Endothelial cell of umbilical vein (primary cell): ENCODE results near the gene ATP12A. TPM values are rescaled to one million over a fixed set of nuclear protein-coding genes. Genes with fewer than 3 reads are reported as not detected.

Source experiments
- BruUV-seq: library from RNA; stranded (reverse); fragments of 400-500 nt; replicated peaks from 2 replicates; lab custom pipeline; 2021; lab: Mats Ljungman, UMichigan
- CTCF ChIA-PET: fragments of 300-600, 350-600 bp; sonication (Branson Sonifier 250); formaldehyde crosslinking; loops from one replicate; lab custom pipeline; 2021; ENCODE audit warnings: antibody characterized with exemption, inconsistent platforms; lab: Charles Lee
- POLR2A ChIA-PET: fragments of 300-600, 350-600 bp; sonication (Branson Sonifier 250); formaldehyde crosslinking; loops from one replicate; lab custom pipeline; 2021; ENCODE audit warnings: antibody characterized with exemption, inconsistent platforms; lab: Charles Lee
- DNase-seq: peaks from one replicate; pipeline ENCODE4 v3.0.0-alpha.2; 2011; ENCODE audit warnings: low read depth, low spot score
- FAIRE-seq: peaks from 2 replicates; lab custom pipeline; 2011; peaks lifted over from hg19 to GRCh38; lab: Jason Lieb, UNC
- H2AFZ ChIP-seq: 2 replicates; pipeline ENCODE4 v1.6.0; 2012; ENCODE audit warnings: low read depth, low read length, control low read depth, inconsistent platforms
- H3K27ac ChIP-seq: 2 replicates; pipeline ENCODE4 v1.5.1; 2011; ENCODE audit warnings: low read depth, mild to moderate bottlenecking, control low read depth, low read length, moderate library complexity; ENCODE audit not compliant: insufficient read depth
- H3K27me3 ChIP-seq, 2 experiments: 2 replicates each; pipeline versions ENCODE4 v1.6.0 to v1.6.1; 2011; ENCODE audit warnings: low read length in 2 of 2, mixed read lengths in 1 of 2; ENCODE audit not compliant: control insufficient read depth in 2 of 2, insufficient read depth in 2 of 2
- H3K36me3 ChIP-seq, 2 experiments: 2 replicates in 1 of 2; 3 replicates in 1 of 2; pipeline ENCODE4 v1.5.1; 2011; ENCODE audit warnings: low read length in 2 of 2, mild to moderate bottlenecking in 1 of 2, moderate library complexity in 1 of 2; ENCODE audit not compliant: control insufficient read depth in 2 of 2, insufficient read depth in 2 of 2; ENCODE audit errors: extremely low read depth in 1 of 2
- H3K4me1 ChIP-seq: 3 replicates; pipeline ENCODE4 v1.5.1; 2011; ENCODE audit warnings: mild to moderate bottlenecking, low read length; ENCODE audit not compliant: control insufficient read depth, insufficient read depth; ENCODE audit errors: extremely low read depth
- H3K4me2 ChIP-seq: 2 replicates; pipeline ENCODE4 v1.6.1; 2011; ENCODE audit warnings: low read length, control low read depth, mixed read lengths; ENCODE audit not compliant: insufficient read depth
- H3K4me3 ChIP-seq, 3 experiments: fragments of 200-600 bp in 1 of 3; sonication (generic), shearing (Covaris generic) in 1 of 3; replicated peaks in 1 of 3; 2 replicates each; pipeline ENCODE4 v1.5.1; 2011 to 2016; ENCODE audit warnings: control low read depth in 3 of 3, low read length in 3 of 3, mild to moderate bottlenecking in 2 of 3, inconsistent platforms in 1 of 3, low read depth in 1 of 3, moderate library complexity in 1 of 3; ENCODE audit not compliant: insufficient read depth in 1 of 3
- H3K79me2 ChIP-seq: 2 replicates; pipeline ENCODE4 v1.6.0; 2012; ENCODE audit warnings: low read length, inconsistent platforms; ENCODE audit not compliant: control insufficient read depth, insufficient read depth
- H3K9ac ChIP-seq: replicated peaks from 2 replicates; pipeline ENCODE3; 2011; ENCODE audit warnings: low read length, control low read depth; ENCODE audit not compliant: insufficient read depth; ENCODE audit errors: extremely low read depth
- H3K9me1 ChIP-seq: replicated peaks from 3 replicates; pipeline ENCODE4 v1.6.0; 2011; ENCODE audit warnings: mild to moderate bottlenecking, low read length; ENCODE audit not compliant: control insufficient read depth, insufficient read depth; ENCODE audit errors: extremely low read depth
- H3K9me3 ChIP-seq: replicated peaks from 2 replicates; pipeline ENCODE4 v1.5.1; 2012; ENCODE audit warnings: low read length, inconsistent platforms; ENCODE audit not compliant: control insufficient read depth, insufficient read depth
- H4K20me1 ChIP-seq: replicated peaks from 2 replicates; pipeline ENCODE3; 2011; ENCODE audit warnings: mild to moderate bottlenecking, low read length; ENCODE audit not compliant: control insufficient read depth, insufficient read depth; ENCODE audit errors: extremely low read depth
- CTCF ChIP-seq, 2 donors: IDR thresholded peaks; 1 replicate in 1 of 2; 2 replicates in 1 of 2; pipeline ENCODE4 v1.5.1; 2011; ENCODE audit warnings: low read length in 2 of 2, mild to moderate bottlenecking in 2 of 2, moderate library complexity in 2 of 2, control low read depth in 1 of 2, inconsistent platforms in 1 of 2, low read depth in 1 of 2; ENCODE audit not compliant: insufficient read depth in 1 of 2; ENCODE audit errors: extremely low read depth in 1 of 2
- EZH2 ChIP-seq: IDR thresholded peaks from 2 replicates; pipeline ENCODE4 v1.6.1; 2012; ENCODE audit warnings: borderline replicate concordance, low read depth, mild to moderate bottlenecking, moderate library complexity, low read length, inconsistent platforms; ENCODE audit not compliant: severe bottlenecking
- FOS ChIP-seq: IDR thresholded peaks from 2 replicates; pipeline ENCODE4 v1.6.1; 2011; ENCODE audit warnings: mild to moderate bottlenecking, low read length, moderate library complexity, borderline replicate concordance; ENCODE audit not compliant: insufficient read depth
- GATA2 ChIP-seq: IDR thresholded peaks from 2 replicates; pipeline ENCODE4 v1.7.0; 2011; ENCODE audit warnings: low read depth, mild to moderate bottlenecking, moderate library complexity, mixed read lengths, low read length; ENCODE audit not compliant: insufficient read length, insufficient read depth
- JUN ChIP-seq: IDR thresholded peaks from 2 replicates; pipeline ENCODE4 v1.6.1; 2011; ENCODE audit warnings: borderline replicate concordance, low read depth; ENCODE audit not compliant: insufficient read length, insufficient read depth
- MAX ChIP-seq: IDR thresholded peaks from 2 replicates; pipeline ENCODE4 v1.6.1; 2011; ENCODE audit not compliant: insufficient read depth, insufficient read length
- MYC ChIP-seq: IDR thresholded peaks from one replicate; pipeline ENCODE4 v1.6.1; 2011; ENCODE audit warnings: mild to moderate bottlenecking, low read depth, low read length
- POLR2A ChIP-seq: IDR thresholded peaks from 2 replicates; pipeline ENCODE4 v1.6.1; 2012; ENCODE audit warnings: low read depth, mild to moderate bottlenecking, control low read depth, low read length
- POLR2AphosphoS5 ChIP-seq: IDR thresholded peaks from 2 replicates; pipeline ENCODE4 v1.6.1; 2012; ENCODE audit warnings: low read depth, mild to moderate bottlenecking, control low read depth, low read length, moderate library complexity; ENCODE audit not compliant: insufficient read depth
- dilution Hi-C: fragments of 300-500 bp; cut with MboI; formaldehyde crosslinking; loops from one replicate; pipeline ENCODE4 v1.15.0; 2019; ENCODE audit warnings: low sequenced_read_pairs; ENCODE audit not compliant: extremely low pct_ligation_motif_present
- intact Hi-C: fragments of 100-400 bp; cut with micrococcal nuclease; formaldehyde crosslinking; loops from one replicate; pipeline ENCODE4 v1.10.0; 2022
- polyA plus RNA-seq, 4 experiments: library from polyadenylated mRNA; depleted of rRNA in 3 of 4; stranded (reverse) in 3 of 4; unstranded in 1 of 4; fragments of >200 nt; gene quantifications; 2 replicates each; pipeline versions ENCODE4 v1.2.1 to v1.2.3, GENCODE V29; 2011 to 2012; ENCODE audit warnings: missing spikeins in 1 of 4
- total RNA-seq: library from RNA; stranded (reverse); gene quantifications from 2 replicates; pipeline ENCODE4 v1.2.3, GENCODE V29; 2021

The ATP12A gene
- total and polyA plus RNA-seq, 2 donors (not counting 3 experiments of a cell fraction or from before 2014, with no cell fraction given) = not detected

GRCh38 chr13:24685314-24685713 is 5.1 kb downstream of the ATP12A start:
- BruUV-seq = no TSS peak
- Histone ChIP-seq H3K4me1 (no peaks in the 10 kb centered on the region), H3K9me1 (no peaks in the 10 kb centered on the region), H3K27me3 (peaks cover 10 to 14% of the 10 kb centered on the region in 2 experiments), H3K79me2 (no peaks in the 10 kb centered on the region), H3K4me2 (no peak overlapping the region), H3K4me3 (no peak overlapping the region), H2AFZ (no peak overlapping the region), H3K27ac (no peak overlapping the region), H4K20me1 (no peaks in the 10 kb centered on the region), H3K36me3 (no peaks in the 10 kb centered on the region), H3K9ac (no peak overlapping the region), H3K9me3 (no peaks in the 10 kb centered on the region)
- POLR2A ChIA-PET = no interaction called here
- no peak for DNase-seq
- TF ChIP-seq POLR2A (no peak), MAX (no peak), CTCF (IDR thresholded peaks at IDR 0.05; ENCODE audit: extremely low read depth in 1 of 2, insufficient read depth in 1 of 2, low read depth in 1 of 2, low read length in 2 of 2) (no peak), MYC (no peak), FOS (no peak)
- FAIRE-seq = no peak
- CTCF ChIA-PET = interaction anchor here (1.1 to 2.1 kb wide), 4 partner anchors 9 to 310 kb away, joined by 3 to 11 read pairs (median 7); no protein-coding TSS in a partner anchor
- intact Hi-C loops = no loop called here
- dilution Hi-C loops = no loop called here

- Histone ChIP-seq H3K36me3 (no peaks in the 10 kb centered on the region), H3K4me2 (no peak overlapping the region), H3K27me3 (peaks cover 0 to 2% of the 10 kb centered on the region in 2 experiments), H3K4me3 (no peak overlapping the region), H3K9me3 (no peaks in the 10 kb centered on the region), H2AFZ (no peak overlapping the region), H3K79me2 (no peaks in the 10 kb centered on the region), H4K20me1 (no peaks in the 10 kb centered on the region), H3K4me1 (no peaks in the 10 kb centered on the region), H3K9me1 (no peaks in the 10 kb centered on the region), H3K27ac (no peak overlapping the region), H3K9ac (no peak overlapping the region)
- no peak for FAIRE-seq
- no TSS peak for BruUV-seq
- TF ChIP-seq MAX = no peak
- TF ChIP-seq POLR2A = no peak
- TF ChIP-seq FOS = no peak
- TF ChIP-seq EZH2 = no peak
- TF ChIP-seq CTCF (IDR thresholded peaks at IDR 0.05; ENCODE audit: extremely low read depth in 1 of 2, insufficient read depth in 1 of 2, low read depth in 1 of 2, low read length in 2 of 2) = no peak
- TF ChIP-seq GATA2 = no peak
- no peak for TF ChIP-seq MYC
- no peak for TF ChIP-seq POLR2AphosphoS5
- no peak for TF ChIP-seq JUN
- dilution Hi-C loops (no loop called here), intact Hi-C loops (no loop called here)
- no peak for DNase-seq
- CTCF ChIA-PET = interaction anchor here (1.0 kb wide), 1 partner anchor 350 kb away, joined by 3 read pairs; no protein-coding TSS in a partner anchor
- POLR2A ChIA-PET = no interaction called here
Measured at GRCh38 chr13:24687611-24688010, 7.4 kb downstream of the ATP12A start.
